Esophagus squamous epithelium (tissue), 5 donors: ENCODE data around the gene TRIM31. TPM values are rescaled to one million over a fixed set of nuclear protein-coding genes. Genes with fewer than 3 reads are reported as not detected.

ENCODE experiments used
- DNase-seq: peaks from one replicate; lab custom pipeline; 2025; lab: John Stamatoyannopoulos, UW
- H3K27ac ChIP-seq, 4 donors: fragments of 200-600 bp; sonication (generic); one replicate each; pipeline ENCODE4 v1.5.1; 2016 to 2019; ENCODE audit warnings: mild to moderate bottlenecking in 1 of 4
- H3K27me3 ChIP-seq, 4 donors: fragments of 200-600 bp; sonication (generic); 1 replicate in 3 of 4; 2 replicates in 1 of 4; pipeline versions ENCODE4 v1.5.1 to v1.6.0; 2017 to 2021; ENCODE audit warnings: antibody characterized with exemption in 1 of 4
- H3K36me3 ChIP-seq, 3 donors: fragments of 200-600 bp; sonication (generic); one replicate each; pipeline ENCODE4 v1.5.1; 2016 to 2019
- H3K4me1 ChIP-seq, 3 donors: fragments of 200-600 bp; sonication (generic); one replicate each; pipeline ENCODE4 v1.5.1; 2017 to 2019
- H3K4me3 ChIP-seq, 4 donors: fragments of 200-600 bp; sonication (generic); 1 replicate in 3 of 4; 2 replicates in 1 of 4; pipeline ENCODE4 v1.5.1; 2016 to 2019; ENCODE audit warnings: mild to moderate bottlenecking in 2 of 4, moderate library complexity in 1 of 4
- H3K9me3 ChIP-seq, 3 donors: fragments of 200-600 bp; sonication (generic); one replicate each; pipeline ENCODE4 v1.5.1; 2016 to 2019
- CTCF ChIP-seq, 6 experiments: fragments of 450-650 bp in 4 of 6; fragments of 200-600 bp in 2 of 6; sonication (generic) in 2 of 6; IDR thresholded peaks; one replicate each; pipeline ENCODE4 v1.5.1; 2016 to 2019; ENCODE audit warnings: antibody characterized with exemption in 6 of 6, mild to moderate bottlenecking in 4 of 6, moderate library complexity in 4 of 6
- POLR2A ChIP-seq, 4 donors: fragments of 450-650 bp; IDR thresholded peaks; one replicate each; pipeline ENCODE4 v1.6.1; 2017; ENCODE audit warnings: antibody characterized with exemption in 4 of 4, mild to moderate bottlenecking in 4 of 4, moderate library complexity in 3 of 4
- WGBS, 2 donors: methylation state at CpG; one replicate each; pipeline ENCODE4 v1.1.5; 2018; 5-methylcytosine and 5-hydroxymethylcytosine counted together
- intact Hi-C: fragments of 100-400 bp; cut with DNase I; formaldehyde crosslinking; loops from one replicate; pipeline ENCODE4 v1.15.0; 2022
- total RNA-seq, 4 donors: library from RNA; depleted of rRNA; stranded (reverse); fragments of >200 nt; gene quantifications; one replicate each; pipeline ENCODE4 v1.1.0, GENCODE V29; 2016
- donor health status: DM: yes; HTN: yes; CAD: no.

The TRIM31 gene
- total RNA-seq, 4 donors from 2014 or later = 0.23 TPM; not detected in 3

GRCh38 chr6:30131947-30132497 lies 19.1 kb upstream of the TRIM31 start:
- Histone ChIP-seq H3K27ac (no peak overlapping the region), H3K9me3 (no peaks in the 10 kb centered on the region), H3K4me3 (no peak overlapping the region), H3K4me1 (peaks cover 6 to 27% (median 10%) of the 10 kb centered on the region in 3 donors), H3K27me3 (peaks cover 0 to 98% (median 23%) of the 10 kb centered on the region in 4 donors), H3K36me3 (no peaks in the 10 kb centered on the region)
- TF ChIP-seq POLR2A (IDR thresholded peaks at IDR 0.05) (no peak), CTCF (IDR thresholded peaks at IDR 0.05) (no peak)
- intact Hi-C loops = no loop called here
- DNase-seq = no peak
- WGBS, 2 donors = 78 to 92% methylated on average over 2 of the region's 2 CpGs

- TF ChIP-seq CTCF (IDR thresholded peaks at IDR 0.05) (peak; percentile 88 to 96 (median 93)), POLR2A (IDR thresholded peaks at IDR 0.05) (no peak)
- Histone ChIP-seq H3K4me1 (peaks cover 6 to 28% (median 10%) of the 10 kb centered on the region in 3 donors), H3K4me3 (peak overlapping the region in 1 of 4 donors; percentile 13), H3K27ac (no peak overlapping the region), H3K27me3 (peaks cover 0 to 100% (median 23%) of the 10 kb centered on the region in 4 donors), H3K9me3 (no peaks in the 10 kb centered on the region), H3K36me3 (no peaks in the 10 kb centered on the region)
- DNase-seq = peak; percentile 10
- 26 to 28% methylated on average over 15 to 16 of the region's 16 CpGs for WGBS, 2 donors
- intact Hi-C loops = no loop called here
These were observed 18.3 kb upstream of the TRIM31 start for GRCh38 chr6:30130887-30131862.

DNA sequence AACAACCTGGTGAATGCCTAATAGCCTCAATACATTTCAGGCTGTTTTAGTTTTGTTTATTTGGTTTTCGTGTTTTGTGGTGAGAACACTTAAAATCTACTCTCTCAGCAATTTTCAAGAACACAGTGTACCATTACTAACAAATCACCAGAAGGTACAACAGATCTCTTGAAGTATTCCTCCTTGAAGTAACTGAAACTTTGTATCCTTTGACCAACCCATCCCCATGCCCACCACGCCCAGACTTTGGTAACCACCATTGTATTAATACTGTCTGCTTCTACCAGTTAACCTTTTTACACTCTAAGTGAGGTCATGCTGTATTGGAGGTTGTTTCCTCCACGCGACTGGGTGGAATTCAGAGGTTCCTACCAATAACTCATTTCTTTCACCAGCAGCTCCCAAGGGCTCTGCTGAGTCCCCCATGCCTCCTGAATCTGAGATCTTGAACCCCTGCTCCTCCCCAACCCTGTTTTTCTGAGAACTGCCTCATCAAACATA lies 17.3 kb upstream of the TRIM31 start:
- H3K27me3 ChIP-seq = peaks cover 0 to 98% (median 23%) of the 10 kb centered on the region in 4 donors
- H3K4me3 ChIP-seq = no peak overlapping the region
- 67% methylated on average over 4 of the region's 4 CpGs for WGBS, 2 donors
- H3K9me3 ChIP-seq = no peaks in the 10 kb centered on the region
- peaks cover 6 to 28% (median 10%) of the 10 kb centered on the region in 3 donors for H3K4me1 ChIP-seq
- TF ChIP-seq CTCF (IDR thresholded peaks at IDR 0.05) = no peak
- TF ChIP-seq POLR2A (IDR thresholded peaks at IDR 0.05) = no peak
- intact Hi-C loops = no loop called here
- no peak overlapping the region for H3K27ac ChIP-seq
- H3K36me3 ChIP-seq = no peaks in the 10 kb centered on the region
- no peak for DNase-seq

- 62 to 67% methylated on average over 10 of the region's 10 CpGs for WGBS, 2 donors
- DNase-seq = no peak
- intact Hi-C loops = no loop called here
- Histone ChIP-seq H3K36me3 (no peaks in the 10 kb centered on the region), H3K27ac (no peak overlapping the region), H3K4me1 (peaks cover 6 to 28% (median 10%) of the 10 kb centered on the region in 3 donors), H3K27me3 (peaks cover 0 to 91% (median 23%) of the 10 kb centered on the region in 4 donors), H3K4me3 (no peak overlapping the region), H3K9me3 (no peaks in the 10 kb centered on the region)
- TF ChIP-seq CTCF (IDR thresholded peaks at IDR 0.05) (no peak), POLR2A (IDR thresholded peaks at IDR 0.05) (no peak)
These were observed 16.6 kb upstream of the TRIM31 start for GRCh38 chr6:30129265-30130178.
